HG03066 (cell line): Measurements from ENCODE around the gene ZBTB12.
"Not testable (repeated sequence)": the region's sequence is repeated elsewhere in the genome, so short reads cannot be mapped to it uniquely, and the experiment has no call there.

ENCODE experiments used
- ATAC-seq: cut with Tn5 transposase; IDR thresholded peaks from one replicate; pipeline ENCODE4 v1.9.1; 2021; ENCODE audit warnings: low read depth; ENCODE audit not compliant: unreplicated experiment

ZBTB12 gene

GRCh38 chr6:31927242-31927862 lies 25.5 kb upstream of the ZBTB12 start, which contains the start of gene C2:
Gene C2, plus strand, starts transcription at chr6:31927717. Its CDS starts 36 bp downstream, at chr6:31927753.
- ATAC-seq: no peak

GRCh38 chr6:31922942-31923341 lies 21.1 kb upstream of the ZBTB12 start:
- no peak for ATAC-seq

GRCh38 chr6:31920811-31921210 lies 18.9 kb upstream of the ZBTB12 start:
- ATAC-seq: no peak

GRCh38 chr6:31919624-31920303 lies 17.9 kb upstream of the ZBTB12 start:
- ATAC-seq: no peak

GRCh38 chr6:31918069-31918720 lies 16.3 kb upstream of the ZBTB12 start:
- ATAC-seq: no peak

GRCh38 chr6:31915756-31916155 lies 13.9 kb upstream of the ZBTB12 start:
- ATAC-seq: no peak

- ATAC-seq: no peak
These were observed 13.5 kb upstream of the ZBTB12 start for GRCh38 chr6:31915351-31915750.

GRCh38 chr6:31911826-31912585 lies 10.1 kb upstream of the ZBTB12 start:
- ATAC-seq: no peak

GRCh38 chr6:31909298-31909697 lies 7.4 kb upstream of the ZBTB12 start:
- not testable (repeated sequence) for ATAC-seq

- no peak for ATAC-seq
These were observed 6.9 kb upstream of the ZBTB12 start for GRCh38 chr6:31908791-31909190.

- ATAC-seq: not testable (repeated sequence)
These were observed 6.4 kb upstream of the ZBTB12 start for GRCh38 chr6:31908255-31908654.

GRCh38 chr6:31907158-31907813 lies 5.4 kb upstream of the ZBTB12 start:
- ATAC-seq: no peak

GRCh38 chr6:31906727-31907126 lies 4.8 kb upstream of the ZBTB12 start:
- not testable (repeated sequence) for ATAC-seq

GRCh38 chr6:31906122-31906521 lies 4.2 kb upstream of the ZBTB12 start:
- no peak for ATAC-seq

- no peak for ATAC-seq
These were observed 3.2 kb upstream of the ZBTB12 start for GRCh38 chr6:31905041-31905440.

- ATAC-seq: no peak
These were observed 2.1 kb upstream of the ZBTB12 start for GRCh38 chr6:31903957-31904356.

- no peak for ATAC-seq
These were observed 402 bp downstream of the ZBTB12 start for GRCh38 chr6:31901415-31901952.

GRCh38 chr6:31900917-31901414 lies 920 bp downstream of the ZBTB12 start:
- ATAC-seq: no peak

- no peak for ATAC-seq
These were observed 1.8 kb downstream of the ZBTB12 start for GRCh38 chr6:31899882-31900722.
